SK-MEL-5 (cell line): ENCODE measurements around the gene CDK15. TPM values are rescaled to one million over a fixed set of nuclear protein-coding genes. Genes with fewer than 3 reads are reported as not detected.
"Not testable (repeated sequence)": the region's sequence is repeated elsewhere in the genome, so short reads cannot be mapped to it uniquely, and the experiment has no call there.

Source experiments
- DNase-seq: peaks from one replicate; pipeline ENCODE4 v3.0.0-alpha.2; 2016; ENCODE audit warnings: low read depth, low spot score
- in situ Hi-C: cut with HindIII; loops from 2 replicates; pipeline ENCODE4 v1.10.0; 2016; ENCODE audit warnings: low sequenced_read_pairs, high pct_unique_total_duplicates, low pct_unique_long_range_greater_than_20kb
- polyA plus RNA-seq, 2 experiments: library from polyadenylated mRNA; depleted of rRNA; stranded (reverse); fragments of >200 nt; gene quantifications; 2 replicates each; pipeline ENCODE4 v1.2.3, GENCODE V29; 2015
- total RNA-seq: library from RNA; depleted of rRNA; stranded (reverse); fragments of >200 nt; shearing (Covaris generic); gene quantifications from 2 replicates; pipeline ENCODE4 v1.2.3, GENCODE V29; 2014; rRNA removed

Gene CDK15
- total RNA-seq, result 0.90 and 0.95 TPM in 2 replicates
- 0.14 and 0.18 TPM in 2 replicates for polyA plus RNA-seq (2015; cell fraction: cytosol; rRNA removed)
- polyA plus RNA-seq (2015; cell fraction: nucleus; rRNA removed), result 0.32 TPM in 1 of 2 replicates, not detected in the other

DNA sequence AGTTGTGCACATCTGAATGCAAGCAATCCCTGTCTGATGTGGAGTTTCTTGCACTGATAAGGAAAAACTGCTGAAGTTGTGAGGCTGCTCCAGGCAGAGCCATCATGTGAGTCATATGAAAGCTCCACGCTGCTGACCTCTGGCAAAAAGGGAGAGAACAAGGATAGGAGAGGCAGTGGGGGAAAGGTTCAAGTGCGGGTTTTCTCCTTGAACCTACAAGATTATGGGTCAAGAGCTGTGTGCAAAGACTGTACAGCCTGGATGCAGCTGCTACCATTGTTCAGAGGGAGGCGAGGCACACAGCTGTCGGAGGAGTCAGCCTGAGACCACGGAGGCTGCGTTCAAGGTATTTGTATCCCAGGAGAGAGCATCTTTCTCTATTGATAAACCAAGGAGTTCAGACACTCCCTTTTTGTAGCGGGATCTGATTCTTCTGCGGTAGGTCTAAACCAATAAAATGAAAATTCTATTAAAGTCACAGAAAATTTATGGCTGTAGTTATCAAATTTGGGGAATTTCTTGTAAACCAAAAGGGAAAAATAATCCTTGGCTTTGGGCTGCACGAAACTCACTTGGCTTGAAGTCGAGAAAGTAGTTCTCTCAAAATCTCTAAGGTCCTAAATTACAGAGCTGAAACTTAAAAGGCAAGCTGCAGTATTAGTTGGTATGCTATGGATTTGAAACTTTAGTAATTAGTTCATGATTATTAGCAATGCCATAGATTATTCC is at the start of gene CDK15:
Gene CDK15, plus strand, starts transcription at position 96 of the 729 bp plus-strand sequence. Its CDS starts 128 bp downstream, at position 224.
- in situ Hi-C loops, result no loop called here
- DNase-seq, result peak; percentile 13

DNA sequence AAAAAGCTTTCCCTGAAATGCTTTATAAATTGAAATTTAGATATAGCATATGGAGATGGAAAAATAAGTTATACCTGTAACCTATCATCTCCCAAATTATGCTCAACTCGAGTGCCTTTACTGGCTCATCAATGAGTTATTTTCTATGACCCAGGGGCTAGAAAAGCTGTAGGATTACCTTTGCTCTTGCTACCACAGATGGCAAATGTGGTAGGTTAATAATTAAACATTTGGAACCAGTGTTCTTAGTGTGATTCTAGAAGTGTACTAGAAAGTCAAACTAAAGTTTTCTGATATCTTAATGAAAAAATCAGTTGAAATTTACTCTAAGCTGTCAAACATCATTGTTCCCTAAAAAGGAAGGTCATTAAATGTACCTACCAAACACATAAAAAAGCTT is 48.1 kb upstream of the CDK15 start:
- in situ Hi-C loops, result no loop called here
- DNase-seq, result no peak

DNA sequence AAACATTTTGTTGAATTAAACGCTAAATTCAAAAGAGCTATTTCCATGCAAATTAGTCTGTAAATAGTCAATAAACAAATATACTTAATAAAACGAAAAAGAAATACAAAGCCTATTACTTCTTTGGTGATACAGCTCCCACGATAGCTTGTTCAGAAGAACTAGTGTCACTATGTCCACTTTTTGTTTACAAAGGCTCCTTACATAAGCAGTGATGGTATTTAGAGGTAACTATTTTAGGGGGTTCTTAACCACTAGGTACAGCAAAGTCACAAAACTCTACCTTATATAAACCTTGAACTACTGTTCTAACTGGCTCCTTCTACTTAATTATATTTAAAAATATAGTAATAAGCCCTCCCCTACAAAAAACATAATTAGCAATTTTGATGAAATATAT is 47.5 kb upstream of the CDK15 start:
- in situ Hi-C loops, result no loop called here
- no peak for DNase-seq

DNA sequence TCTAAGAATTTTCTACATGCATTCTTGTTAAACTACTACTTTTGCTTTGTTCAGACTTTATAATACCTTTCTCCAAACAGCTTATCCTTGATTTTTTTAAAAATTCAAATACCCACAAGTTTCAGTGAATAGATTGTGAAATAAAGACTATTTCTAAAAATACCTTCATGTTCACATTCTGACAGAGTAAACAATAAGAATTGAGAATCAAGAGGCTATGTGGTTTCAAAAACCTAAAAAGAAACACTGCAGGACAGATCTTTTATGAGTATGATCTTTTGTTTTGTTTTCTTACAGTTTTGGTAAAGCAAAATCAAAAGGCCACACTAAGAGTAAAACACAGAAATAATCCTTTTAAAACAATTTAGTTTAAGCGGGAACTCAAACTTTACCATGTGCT is 46.8 kb upstream of the CDK15 start:
- in situ Hi-C loops, result no loop called here
- no peak for DNase-seq

DNA sequence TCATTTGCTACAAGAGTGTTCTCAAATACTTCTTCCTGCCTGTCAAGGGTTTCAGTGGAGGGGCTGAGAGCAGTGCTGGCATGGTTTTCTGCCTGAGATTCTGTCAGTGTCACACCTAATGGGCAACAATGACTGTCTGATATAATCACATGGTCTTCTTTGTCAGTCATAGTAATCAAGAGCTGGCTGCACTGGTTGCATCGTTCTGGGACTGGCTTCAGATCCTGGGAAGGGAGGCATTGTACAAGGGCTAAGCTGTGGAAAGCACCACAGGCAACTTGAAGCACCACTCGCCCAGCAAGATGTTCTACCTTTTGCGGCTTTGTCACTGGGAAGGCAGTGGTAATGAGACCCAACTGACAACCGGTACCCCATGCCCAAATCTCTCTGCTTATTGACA is 45.2 kb upstream of the CDK15 start:
- in situ Hi-C loops, result no loop called here
- DNase-seq, result no peak

DNA sequence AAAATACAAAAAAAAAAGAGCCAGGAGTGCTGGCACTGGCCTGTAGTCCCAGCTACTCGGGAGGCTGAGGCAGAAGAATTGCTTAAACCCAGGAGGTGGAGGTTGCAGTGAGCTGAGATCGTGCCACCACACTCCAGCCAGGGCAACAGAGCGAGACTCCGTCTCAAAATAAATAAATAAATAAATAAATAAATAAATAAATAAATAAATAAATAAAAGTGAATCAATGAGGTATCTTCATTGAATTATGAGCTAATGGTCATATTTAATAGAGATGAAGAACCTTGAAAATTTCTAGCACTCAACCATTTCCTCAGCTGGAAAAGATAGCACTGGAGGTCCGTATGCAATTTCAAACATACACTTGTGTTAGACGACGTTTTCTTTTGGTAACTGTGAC is 41.9 kb upstream of the CDK15 start:
- in situ Hi-C loops, DNase-seq: not testable (repeated sequence)

DNA sequence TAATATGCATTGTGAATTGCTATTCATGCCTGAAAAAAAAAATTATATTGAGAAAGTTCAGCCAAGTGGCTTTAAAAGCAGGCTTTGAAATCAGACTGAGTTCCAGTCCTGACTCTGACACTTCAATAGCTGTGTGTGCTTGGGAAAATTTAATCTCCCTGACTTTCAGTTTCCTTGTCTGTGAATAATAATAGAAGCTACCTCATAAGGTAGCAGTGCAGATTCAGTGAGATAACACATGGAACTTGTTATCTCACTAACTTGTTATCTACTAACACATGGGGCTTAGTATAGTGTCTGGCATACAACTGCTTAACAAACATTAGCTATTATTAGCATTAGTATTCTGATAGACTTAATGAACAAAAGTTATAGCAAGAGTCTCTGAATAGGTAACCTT is 40.5 kb upstream of the CDK15 start:
- no peak for DNase-seq
- in situ Hi-C loops, result no loop called here

DNA sequence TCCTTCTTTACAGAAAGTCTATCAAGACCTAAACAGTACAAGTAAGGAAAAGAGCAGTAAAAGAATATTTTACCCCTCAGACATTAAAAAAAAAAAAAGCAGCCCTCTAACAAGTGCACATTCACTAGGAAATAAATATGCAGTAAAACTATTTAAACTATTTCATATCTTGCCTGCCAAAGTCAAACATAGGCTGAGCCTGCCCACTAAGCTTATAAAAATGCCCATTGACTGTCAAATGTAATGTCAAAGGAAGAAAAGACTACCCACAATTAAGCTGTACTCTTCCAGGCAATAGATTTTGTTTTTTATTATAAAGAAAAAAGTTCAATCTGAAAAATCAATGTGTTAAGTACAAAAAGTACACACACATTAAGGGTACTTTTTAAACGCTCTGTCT is 37.4 kb upstream of the CDK15 start:
- no peak for DNase-seq
- in situ Hi-C loops, result no loop called here

DNA sequence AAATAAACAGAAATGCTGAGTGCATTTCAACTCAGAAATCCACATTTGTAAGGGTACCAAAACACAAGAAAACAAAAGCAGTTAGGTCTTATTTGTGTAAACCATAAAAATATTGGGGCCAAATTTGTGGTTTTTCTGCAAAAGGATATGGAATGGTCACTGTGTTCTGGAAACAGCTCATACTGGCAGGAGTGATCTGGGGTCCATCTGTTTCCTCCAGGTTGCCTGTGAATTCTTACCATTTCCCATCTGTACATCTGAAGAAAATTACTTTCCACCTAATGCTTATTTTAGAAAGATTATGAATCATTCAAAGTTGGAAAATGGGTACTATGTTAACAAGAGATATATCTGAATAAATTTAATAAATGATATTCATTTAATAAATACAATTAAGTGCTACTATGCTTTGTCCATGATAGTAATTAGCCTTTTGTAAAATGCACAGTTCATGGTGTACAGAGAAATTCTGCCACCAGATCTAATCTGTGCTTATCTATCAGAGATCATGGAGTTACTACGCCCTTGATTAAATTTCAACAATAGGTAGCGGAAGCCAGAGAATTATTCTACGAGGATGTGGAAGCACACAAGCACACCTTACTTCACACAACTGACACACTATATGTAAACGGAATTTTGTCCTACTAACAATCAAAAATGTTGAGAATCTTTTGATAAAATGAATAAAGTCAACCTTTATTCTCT is 36.5 kb upstream of the CDK15 start:
- in situ Hi-C loops, result no loop called here
- no peak for DNase-seq

DNA sequence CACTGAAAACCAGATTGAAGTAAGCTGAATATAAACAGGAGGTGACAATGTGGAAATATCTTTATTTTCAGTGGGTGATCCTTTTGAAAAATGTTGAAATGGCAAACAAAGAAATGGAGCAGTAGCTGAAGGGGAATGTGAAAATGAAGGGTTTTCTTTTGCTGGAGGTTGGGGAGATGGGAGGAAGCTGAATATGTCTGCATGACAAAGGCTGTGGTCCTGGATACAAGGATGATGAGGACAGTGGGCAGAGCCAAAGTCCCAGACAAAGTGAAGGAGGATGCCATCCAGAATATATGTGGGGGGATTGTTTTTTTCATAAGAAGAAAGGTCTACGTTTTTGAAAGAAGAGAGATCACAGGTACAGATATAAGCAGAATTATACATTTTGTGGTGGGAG is 32.3 kb upstream of the CDK15 start:
- in situ Hi-C loops, result no loop called here

DNA sequence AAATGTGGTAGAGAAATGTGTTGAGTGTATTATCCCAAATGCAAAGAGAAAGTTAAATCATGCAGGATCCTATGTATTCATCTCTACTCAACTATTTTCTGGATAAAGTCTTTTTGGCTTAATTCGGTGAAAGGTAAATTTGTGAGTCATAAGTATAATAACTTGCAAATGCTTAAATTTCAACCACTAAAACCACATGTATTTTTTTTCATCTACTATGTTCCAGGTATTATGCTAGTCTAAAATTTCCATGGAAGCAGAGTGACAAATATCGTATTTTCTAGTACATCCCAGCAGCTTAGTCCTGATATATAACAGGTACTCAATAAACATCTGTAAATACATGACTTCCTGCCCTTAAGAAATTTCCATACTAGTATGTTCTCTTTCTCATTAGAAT is 31.8 kb upstream of the CDK15 start:
- in situ Hi-C loops, result no loop called here
- no peak for DNase-seq

More for the DNA sequence above, 32.3 kb upstream of the CDK15 start:
- no peak for DNase-seq

DNA sequence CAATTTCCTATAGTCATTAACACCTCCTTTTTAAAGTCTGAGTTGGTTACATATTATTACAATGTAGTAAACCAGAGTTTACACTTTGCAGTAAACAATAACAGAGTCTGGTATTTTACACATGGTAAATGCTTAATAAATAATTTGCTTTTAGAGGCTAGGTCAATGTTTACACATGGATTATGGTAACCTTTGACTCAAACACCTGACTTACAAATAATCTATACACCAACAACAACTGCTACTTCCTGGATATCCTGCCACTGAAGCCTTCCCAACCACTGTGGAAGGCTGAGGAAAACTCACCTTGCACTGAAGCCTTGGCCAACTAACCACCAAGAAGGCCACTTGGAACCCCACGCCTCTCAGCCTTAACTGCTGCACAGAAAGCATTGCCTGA is 31.0 kb upstream of the CDK15 start:
- DNase-seq, result no peak
- in situ Hi-C loops, result no loop called here

DNA sequence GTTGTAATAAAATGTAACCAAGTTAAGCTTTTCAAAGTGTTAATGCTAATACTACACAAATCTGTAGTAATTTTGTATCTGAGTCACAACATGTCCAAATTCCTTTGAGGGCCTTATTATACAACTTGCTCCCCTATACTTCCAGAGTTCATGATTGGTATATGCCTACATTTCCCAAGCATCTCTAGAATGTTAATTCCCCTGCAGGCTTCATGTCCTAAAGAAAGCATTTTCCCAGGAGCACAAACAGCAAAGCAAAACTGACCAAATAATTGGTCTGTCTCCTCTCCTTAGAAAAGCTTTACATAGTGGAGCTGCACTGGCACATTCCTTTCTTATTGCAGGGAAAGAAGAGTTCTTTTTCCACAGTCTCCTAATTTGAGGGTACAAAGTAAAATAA is 29.3 kb upstream of the CDK15 start:
- DNase-seq, result no peak
- in situ Hi-C loops, result no loop called here

DNA sequence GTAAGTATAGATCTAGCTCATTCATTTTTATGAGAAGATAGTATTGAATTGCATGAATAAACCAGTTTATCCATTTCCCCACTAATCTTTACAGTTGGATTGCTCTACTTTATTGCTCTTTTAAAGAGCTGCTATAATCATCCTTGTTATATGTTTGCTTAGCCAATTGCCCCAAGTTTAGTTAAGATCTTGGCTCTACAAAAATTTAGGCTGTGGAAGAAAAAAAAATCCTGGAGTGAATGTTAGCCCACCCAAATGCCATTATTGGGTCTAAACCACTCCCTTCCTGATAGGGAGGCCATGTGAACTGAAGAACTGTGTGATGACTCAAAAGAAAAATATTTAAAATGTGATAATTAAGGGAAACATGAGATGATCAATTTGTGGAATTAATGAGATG is 28.5 kb upstream of the CDK15 start:
- DNase-seq, result no peak
- in situ Hi-C loops, result no loop called here

DNA sequence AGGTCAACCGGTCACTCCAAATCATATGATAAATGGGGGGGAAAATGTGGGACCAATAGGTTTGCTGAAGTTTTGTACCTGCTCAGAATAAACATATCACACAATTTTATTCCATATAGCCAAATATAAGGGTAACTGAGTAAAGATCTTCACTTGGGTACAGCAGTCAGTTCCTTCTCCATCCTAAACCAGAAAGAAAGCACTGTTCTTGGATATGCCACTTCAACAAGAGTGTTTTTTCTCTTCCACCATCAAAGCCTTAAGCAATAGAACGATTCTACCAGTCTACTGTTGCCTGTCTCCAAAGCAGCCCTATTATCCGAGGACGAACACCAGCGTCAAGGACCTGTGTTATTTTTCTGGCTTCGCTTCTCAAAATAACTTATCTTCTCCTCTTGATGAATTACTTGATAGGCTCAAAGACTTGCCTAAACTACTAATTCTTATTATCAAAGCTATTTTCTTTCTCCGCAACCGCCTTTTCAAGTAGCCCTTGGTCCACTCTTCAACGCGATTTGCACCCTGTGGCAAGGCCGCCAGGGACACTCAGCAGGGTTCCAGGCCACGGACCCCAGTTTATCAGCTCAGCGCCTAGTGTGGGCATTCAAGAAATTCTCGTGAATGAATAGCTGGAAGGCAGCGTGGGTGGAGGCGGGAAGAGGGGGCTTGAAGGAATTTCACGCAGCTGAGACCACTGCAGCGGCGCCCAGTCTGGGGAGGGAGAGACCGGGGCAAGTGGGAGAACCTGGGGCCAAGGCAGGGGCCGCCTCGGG is 26.2 kb upstream of the CDK15 start:
- DNase-seq, result peak; percentile 12

DNA sequence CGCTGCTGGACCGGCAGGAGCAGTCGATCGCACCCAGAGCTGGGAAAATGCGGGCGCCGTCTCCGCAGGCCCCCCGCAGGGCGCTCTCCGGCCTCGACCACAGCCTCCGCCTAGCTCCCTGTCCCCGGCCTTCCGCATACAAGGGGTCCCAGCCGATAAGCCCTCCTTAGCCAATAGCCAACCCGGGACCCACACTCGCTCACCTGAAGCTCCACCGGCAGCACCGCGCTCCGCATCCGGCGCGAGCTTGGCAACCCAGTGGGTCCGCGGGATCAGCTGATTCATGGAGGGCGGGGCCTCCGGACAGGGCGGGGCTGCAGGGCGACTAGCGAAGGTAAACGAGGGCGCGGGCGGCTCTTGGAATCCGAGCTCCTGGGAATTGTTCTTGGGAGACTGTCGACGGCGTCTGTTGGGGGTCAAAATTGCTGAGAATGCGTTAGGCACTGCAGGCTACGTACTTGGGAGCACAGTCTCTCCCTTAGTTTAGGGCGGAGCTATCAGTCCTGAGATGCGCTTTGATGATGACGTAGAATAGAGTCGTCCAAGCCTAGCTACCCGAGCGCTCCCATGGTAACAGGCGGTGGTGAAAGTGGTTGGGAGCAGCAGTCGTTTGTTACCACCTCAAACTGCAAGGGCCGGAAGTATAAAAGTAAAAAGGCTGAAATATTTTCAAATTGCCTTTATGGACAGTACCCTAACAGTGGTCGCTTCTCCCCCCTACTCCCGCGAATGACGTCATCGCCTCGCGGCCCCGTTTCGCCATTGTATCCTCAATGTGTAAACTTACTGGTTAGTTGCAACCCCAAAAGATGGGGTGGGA is 25.5 kb upstream of the CDK15 start, which contains the start of gene ALS2:
Gene ALS2, minus strand, starts transcription at position 260 of the 820 bp plus-strand sequence. CDS start 12,048 bp downstream, outside the sequence.
- DNase-seq, result peak; percentile 99
- in situ Hi-C loops, result no loop called here

More for the DNA sequence above, 26.2 kb upstream of the CDK15 start:
- in situ Hi-C loops, result no loop called here

DNA sequence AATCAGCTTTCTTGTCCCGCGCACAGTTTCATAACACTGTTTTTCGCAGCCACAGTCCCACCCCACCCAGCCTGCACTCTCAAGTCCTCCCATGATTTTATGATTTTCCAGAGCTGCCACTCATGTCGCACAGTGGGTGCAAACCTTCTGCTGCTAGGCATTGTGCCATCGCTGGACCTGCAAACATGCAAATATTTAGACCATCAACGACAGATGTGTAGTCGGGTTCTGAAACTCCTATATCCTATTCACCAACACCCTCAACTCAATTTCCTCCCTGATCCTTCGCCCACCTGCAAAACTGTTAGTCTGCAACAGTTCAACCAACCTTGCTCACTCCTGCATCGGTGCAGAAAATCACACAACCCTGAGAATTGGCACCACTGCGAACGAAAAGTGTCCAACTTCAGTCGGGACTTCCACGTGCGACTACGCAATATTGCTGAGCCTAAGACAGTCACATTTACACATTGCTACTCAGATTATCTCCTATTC is 24.7 kb upstream of the CDK15 start:
- in situ Hi-C loops, result no loop called here
- peak; percentile 16 for DNase-seq
